ENCODE results near the gene ANAPC2.

GRCh38 chr9:137198051-137198901, 9.9 kb upstream of the ANAPC2 start:
- no peak for TF ChIP-seq GATA2 (IDR thresholded peaks at IDR 0.05; ENCODE audit: low read depth, low read length)
- TF ChIP-seq GATA3 (IDR thresholded peaks at IDR 0.05; ENCODE audit: low read depth, low read length), result no peak
